GM18502 (cell line): ENCODE measurements around the gene REELD1.

Source experiments
- ATAC-seq: cut with Tn5 transposase; IDR thresholded peaks from one replicate; pipeline ENCODE4 v1.9.1; 2021; ENCODE audit warnings: mild to moderate bottlenecking; ENCODE audit not compliant: unreplicated experiment, poor library complexity

REELD1 gene

DNA sequence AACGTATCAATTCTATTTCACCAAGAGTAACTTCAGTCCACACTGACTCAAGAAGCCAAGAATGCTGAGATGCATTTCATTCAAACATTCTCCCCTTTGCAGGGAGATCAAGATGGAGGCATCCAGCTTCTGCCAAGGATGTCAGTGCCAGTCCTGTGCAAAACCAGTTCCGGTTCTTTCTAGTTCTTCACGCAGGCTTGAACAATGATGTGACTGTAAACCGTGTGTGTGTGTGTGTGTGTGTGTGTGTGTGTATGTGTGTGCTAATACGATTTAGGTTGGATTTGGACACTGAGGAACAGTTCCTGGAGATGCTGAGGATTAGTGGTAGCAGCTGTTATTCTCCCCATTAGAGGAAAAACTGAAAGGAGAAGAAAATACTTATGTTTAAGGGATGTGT lies at the start of gene REELD1:
Gene REELD1 (plus strand): TSS at position 301 of the 400 bp plus-strand sequence. CDS start 2,415 bp downstream, outside the sequence.
- ATAC-seq = no peak

DNA sequence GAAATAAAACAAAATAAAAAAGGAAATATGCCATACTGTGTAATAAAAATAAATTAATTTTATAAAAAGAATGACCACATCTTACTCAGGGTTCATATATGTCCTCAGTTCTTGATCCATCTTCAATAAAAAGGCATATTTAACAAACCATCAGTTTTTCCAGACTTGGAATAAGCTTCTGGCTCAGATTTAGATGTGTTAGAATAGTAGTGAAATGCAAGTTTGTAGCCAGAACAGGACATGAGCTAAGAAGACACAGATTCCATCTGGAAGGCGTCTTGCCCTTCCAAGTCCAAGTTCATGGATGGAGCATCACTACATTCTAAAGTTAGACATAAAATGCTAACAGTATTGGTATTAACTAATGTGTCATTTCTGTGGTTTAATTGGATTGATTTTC lies 49.1 kb upstream of the REELD1 start:
- no peak for ATAC-seq

DNA sequence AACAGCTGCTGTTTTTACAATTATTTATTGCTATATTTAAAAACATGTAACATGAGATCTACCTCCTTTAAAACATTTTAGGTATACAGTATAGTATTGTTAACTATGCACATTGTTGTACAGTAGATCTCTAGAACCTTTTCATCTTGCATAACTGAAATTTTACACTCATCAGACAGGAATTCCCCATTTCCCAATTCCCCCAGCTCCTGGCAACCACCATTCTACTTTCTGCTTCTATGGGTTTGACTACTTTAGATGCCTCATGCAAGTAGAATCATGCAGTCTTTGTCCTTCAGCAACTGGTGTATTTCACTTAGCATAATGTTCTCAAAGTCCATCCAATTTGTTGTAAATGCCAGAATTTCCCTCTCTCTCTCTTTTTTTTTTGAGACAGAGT lies 48.5 kb upstream of the REELD1 start:
- ATAC-seq = no peak

- ATAC-seq = no peak
Measured at GRCh38 chr4:146170149-146170548, 44.2 kb upstream of the REELD1 start.

- peak; percentile 95 for ATAC-seq
Measured at GRCh38 chr4:146175541-146176453, 38.5 kb upstream of the REELD1 start, which contains the start of gene LSM6. Gene LSM6 (plus strand): TSS chr4:146175718. CDS start chr4:146182922, 7,204 bp downstream.

- ATAC-seq = no peak
Measured at GRCh38 chr4:146176891-146177290, 37.4 kb upstream of the REELD1 start.

- ATAC-seq = no peak
Measured at GRCh38 chr4:146178126-146178525, 36.2 kb upstream of the REELD1 start.

DNA sequence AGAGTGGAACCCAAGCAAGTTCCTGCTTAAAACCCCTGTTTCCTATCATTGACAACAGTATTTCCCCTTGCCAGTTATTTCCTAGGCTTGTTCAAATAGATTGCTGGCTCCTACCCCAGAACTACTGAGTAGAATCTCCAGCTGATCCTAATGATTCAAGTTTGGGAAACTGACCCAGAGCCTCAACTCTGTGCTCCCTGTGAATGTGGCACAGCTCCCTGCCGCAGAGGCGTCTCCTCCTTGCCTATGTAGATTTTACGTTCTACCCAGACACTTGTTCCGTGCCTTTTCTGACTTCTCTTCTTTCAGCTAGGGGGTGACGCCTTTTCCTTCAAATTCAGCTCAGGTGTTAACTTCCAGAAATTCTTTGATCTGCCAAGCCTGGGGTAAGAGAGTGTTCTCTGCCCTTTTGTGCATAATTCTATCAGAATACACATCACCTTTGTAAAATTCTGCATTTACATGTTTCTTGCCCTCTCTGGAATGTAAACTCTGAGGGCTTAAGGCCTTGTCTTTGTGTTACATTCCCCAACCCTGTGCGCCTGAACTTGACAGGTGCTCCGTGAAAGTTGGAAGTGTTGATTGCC lies 34.5 kb upstream of the REELD1 start:
- ATAC-seq = no peak

DNA sequence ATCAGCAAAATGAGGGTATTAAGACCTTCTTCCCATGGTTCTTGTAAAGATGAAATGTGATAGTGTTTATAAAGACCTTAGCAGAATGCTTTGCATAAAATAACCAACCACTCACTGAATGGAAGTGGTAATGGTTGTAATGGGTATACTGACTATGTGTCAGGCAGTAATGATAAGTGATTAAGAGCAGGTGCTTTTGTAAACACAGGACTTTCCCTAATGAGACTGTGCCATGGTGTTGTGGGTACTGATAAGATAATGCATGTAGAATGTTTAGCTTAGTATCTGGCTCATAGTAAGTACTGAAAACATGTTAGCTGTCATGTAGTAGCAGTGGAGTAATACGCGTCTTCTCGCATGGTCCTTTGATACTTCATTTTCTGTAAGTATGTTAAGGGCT lies 31.9 kb upstream of the REELD1 start:
- no peak for ATAC-seq

DNA sequence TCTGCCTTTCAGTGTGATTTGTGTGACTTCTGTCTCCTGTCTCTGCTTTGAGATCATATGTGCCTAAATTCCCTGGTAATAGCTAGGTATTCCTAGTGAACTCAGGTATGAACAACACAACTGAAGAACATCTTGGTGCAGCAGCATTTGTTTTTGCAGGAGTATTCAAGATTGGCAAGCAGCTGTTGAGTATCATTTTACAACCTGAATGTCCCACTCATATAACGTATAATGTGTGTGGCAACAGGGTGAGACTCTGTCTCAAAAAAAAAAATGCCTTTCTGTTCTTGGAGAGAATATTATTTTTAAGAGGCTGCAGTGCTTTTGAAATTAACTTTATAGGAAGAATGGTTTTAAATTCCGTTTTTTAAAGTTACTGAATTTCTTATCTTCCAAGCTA lies 31.1 kb upstream of the REELD1 start:
- no peak for ATAC-seq

GRCh38 chr4:146186041-146186440 lies 28.3 kb upstream of the REELD1 start:
- ATAC-seq = no peak

- ATAC-seq = no peak
Measured at GRCh38 chr4:146186596-146186995, 27.7 kb upstream of the REELD1 start.

- ATAC-seq = no peak
Measured at GRCh38 chr4:146190456-146190855, 23.9 kb upstream of the REELD1 start.

GRCh38 chr4:146191766-146192458 lies 22.4 kb upstream of the REELD1 start:
- no peak for ATAC-seq

DNA sequence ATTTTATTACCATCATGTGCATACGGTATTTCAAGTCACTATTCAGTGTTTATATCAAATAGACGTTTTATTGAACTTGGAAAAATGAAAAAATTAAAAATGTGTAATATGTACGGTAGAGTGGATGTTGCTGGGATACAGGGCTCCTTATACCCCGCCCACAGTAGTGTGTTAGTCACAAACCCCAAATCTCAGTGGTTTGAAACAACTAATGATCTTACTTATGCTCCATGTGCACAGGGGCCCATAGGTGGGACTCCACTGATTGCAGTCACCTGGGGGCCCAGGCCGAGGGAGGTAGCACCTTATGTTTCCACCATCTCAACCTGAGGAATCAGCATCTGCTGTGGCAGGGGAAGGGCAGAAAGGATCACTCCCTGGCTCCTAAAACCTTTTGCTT lies 20.7 kb upstream of the REELD1 start:
- ATAC-seq = no peak

GRCh38 chr4:146194212-146194611 lies 20.1 kb upstream of the REELD1 start:
- ATAC-seq = no peak

DNA sequence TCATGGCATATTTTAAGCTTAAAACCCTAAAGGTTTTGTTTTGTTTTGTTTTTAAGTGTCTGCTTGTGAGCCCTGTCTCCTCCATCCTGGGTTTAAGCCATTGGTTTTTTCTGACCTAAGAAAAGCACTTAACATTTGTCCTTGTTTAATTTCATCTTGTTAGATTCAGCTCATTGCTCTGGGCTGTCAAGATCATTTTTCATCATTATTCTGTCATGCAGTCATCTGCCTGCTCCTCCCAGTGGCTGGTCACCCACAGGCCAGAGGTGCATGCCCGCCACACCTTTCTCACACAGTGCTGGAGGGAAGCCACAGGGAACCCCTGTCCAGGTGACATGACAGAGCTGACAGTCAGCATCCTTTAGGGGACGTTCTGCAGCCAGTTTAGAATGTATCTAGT lies 11.7 kb upstream of the REELD1 start:
- ATAC-seq = no peak

- no peak for ATAC-seq
Measured at GRCh38 chr4:146207410-146207809, 6.9 kb upstream of the REELD1 start.

GRCh38 chr4:146210890-146211289 lies 3.4 kb upstream of the REELD1 start:
- no peak for ATAC-seq

- no peak for ATAC-seq
Measured at GRCh38 chr4:146211440-146211839, 2.9 kb upstream of the REELD1 start.

DNA sequence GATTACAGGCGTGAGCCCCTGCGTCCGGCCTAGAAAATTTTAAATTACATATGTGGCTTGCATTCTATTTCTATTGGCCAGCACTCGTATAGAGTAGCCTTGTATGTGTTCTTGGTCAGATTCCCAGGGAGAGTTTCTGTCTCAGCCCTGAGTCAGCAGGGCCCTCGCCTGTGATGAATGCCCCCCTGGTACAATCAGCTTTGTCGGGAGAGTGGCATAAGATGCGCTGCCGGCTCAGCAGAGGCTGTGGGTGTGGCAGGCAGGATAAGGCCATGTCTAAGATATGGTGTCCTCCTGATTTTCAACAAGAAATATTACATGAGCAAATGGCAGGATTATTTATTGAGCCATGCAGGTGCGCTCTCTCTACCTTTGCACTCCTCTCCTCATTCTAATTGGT lies 1.6 kb upstream of the REELD1 start:
- ATAC-seq = no peak
